ENCODE results near the gene MAD2L2. TPM values are rescaled to one million over a fixed set of nuclear protein-coding genes. Genes with fewer than 3 reads are reported as not detected.

The MAD2L2 gene
- total RNA-seq (10 to 100 TPM; 22.4 to 28.5 (median 24.0) TPM), total RNA-seq (6.1 to 43.6 (median 17.6) reads per million in 29 experiments)
- 25.8 TPM for total RNA-seq (2013)

- Histone ChIP-seq H3K9me3 (no peaks in the 10 kb centered on the region), H3K27me3 (replicated peaks in 1 of 2; ENCODE audit: control insufficient read depth in 2 of 2, extremely low read depth in 1 of 2, insufficient read depth in 2 of 2, low read length in 1 of 2) (peaks cover 0 to 17% of the 10 kb centered on the region in 2 experiments), H3K27ac (ENCODE audit: low read length) (peak within 1 kb of the TSS; percentile 58), H3K4me1 (ENCODE audit: control insufficient read depth in 1 of 2, extremely low read depth in 1 of 2, insufficient read depth in 2 of 2, low read length in 2 of 2) (peaks cover 2 to 24% of the 10 kb centered on the region in 2 experiments), H3K36me3 (ENCODE audit: control insufficient read depth in 2 of 2, extremely low read depth in 1 of 2, insufficient read depth in 1 of 2, low read length in 1 of 2) (peaks cover 5% of the 10 kb centered on the region in 2 donors), H3K4me3 (ENCODE audit: control insufficient read depth in 1 of 2, extremely low read depth in 1 of 2, low read length in 1 of 2) (peak within 1 kb of the TSS; percentile 78 to 97)
- ChIA-PET CTCF (interaction anchor here in 1 of 2 donors (1.0 to 1.2 kb wide), 2 partner anchors 17 to 38 kb away, joined by 3 to 10 read pairs; partner anchors contain the start of gene FBXO6), POLR2A (no interaction called here)
- Mint-ChIP-seq H3K9me3 (no peaks in the 10 kb centered on the region), H3K27me3 (peaks cover 2 to 6% of the 10 kb centered on the region in 2 donors), H3K27ac (peak within 1 kb of the TSS; percentile 86 to 88), H3K4me1 (peaks cover 18 to 23% (median 19%) of the 10 kb centered on the region in 3 donors), H3K36me3 (no peaks in the 10 kb centered on the region), H3K4me3 (peak within 1 kb of the TSS; percentile 85 to 94 (median 87))
- peak; percentile 70 to 94 (median 85) for DNase-seq
- 0% methylated on average over 70 of the region's 71 CpGs for WGBS (ENCODE audit: insufficient coverage)
- peak; percentile 89 to 94 (median 92) for ATAC-seq (replicated peaks in 1 of 4)
Observed at GRCh38 chr1:11681071-11681771, at the start of gene MAD2L2. TSS of gene MAD2L2 (minus strand) at chr1:11681148. CDS start at chr1:11680601, 547 bp downstream.

GRCh38 chr1:11730429-11730891 is 49.5 kb upstream of the MAD2L2 start:
- Histone ChIP-seq H3K4me3 (ENCODE audit: control insufficient read depth in 1 of 2, extremely low read depth in 1 of 2, low read length in 1 of 2) (peak overlapping the region; percentile 27 to 56), H3K4me1 (ENCODE audit: control insufficient read depth in 1 of 2, extremely low read depth in 1 of 2, insufficient read depth in 2 of 2, low read length in 2 of 2) (peaks cover 32 to 52% of the 10 kb centered on the region in 2 experiments), H3K36me3 (ENCODE audit: control insufficient read depth in 2 of 2, extremely low read depth in 1 of 2, insufficient read depth in 1 of 2, low read length in 1 of 2) (no peaks in the 10 kb centered on the region), H3K27ac (ENCODE audit: low read length) (peak overlapping the region; percentile 70), H3K27me3 (replicated peaks in 1 of 2; ENCODE audit: control insufficient read depth in 2 of 2, extremely low read depth in 1 of 2, insufficient read depth in 2 of 2, low read length in 1 of 2) (no peaks in the 10 kb centered on the region), H3K9me3 (no peaks in the 10 kb centered on the region)
- DNase-seq (peak in 29 of 35 experiments; percentile 11 to 77 (median 31)), ATAC-seq (replicated peaks in 1 of 4) (peak; percentile 82 to 95 (median 89))
- H3K4me3 Mint-ChIP-seq = peak overlapping the region; percentile 67 to 88 (median 72)
- peak overlapping the region; percentile 91 to 93 for H3K27ac Mint-ChIP-seq
- no peaks in the 10 kb centered on the region for H3K27me3 Mint-ChIP-seq
- no peaks in the 10 kb centered on the region for H3K9me3 Mint-ChIP-seq
- H3K4me1 Mint-ChIP-seq = peaks cover 49 to 56% (median 53%) of the 10 kb centered on the region in 3 donors
- POLR2A ChIA-PET = interaction anchor here in 1 of 2 donors (0.5 to 0.6 kb wide), 2 partner anchors 441 to 876 kb away, joined by 3 read pairs; no protein-coding TSS in a partner anchor
- H3K36me3 Mint-ChIP-seq = no peaks in the 10 kb centered on the region
- WGBS (ENCODE audit: insufficient coverage) = 33% methylated on average over 3 of the region's 5 CpGs
- CTCF ChIA-PET = interaction anchor here in 1 of 2 donors (0.6 to 2.0 kb wide), 2 partner anchors 10 to 20 kb away, joined by 3 to 12 read pairs; no protein-coding TSS in a partner anchor

- DNase-seq (no peak), ATAC-seq (replicated peaks in 1 of 4) (peak; percentile 21 to 51 (median 46))
- Histone ChIP-seq H3K4me3 (ENCODE audit: control insufficient read depth in 1 of 2, extremely low read depth in 1 of 2, low read length in 1 of 2) (peak overlapping the region; percentile 27 to 56), H3K27me3 (replicated peaks in 1 of 2; ENCODE audit: control insufficient read depth in 2 of 2, extremely low read depth in 1 of 2, insufficient read depth in 2 of 2, low read length in 1 of 2) (no peaks in the 10 kb centered on the region), H3K4me1 (ENCODE audit: control insufficient read depth in 1 of 2, extremely low read depth in 1 of 2, insufficient read depth in 2 of 2, low read length in 2 of 2) (peaks cover 32 to 55% of the 10 kb centered on the region in 2 experiments), H3K27ac (ENCODE audit: low read length) (peak overlapping the region; percentile 70), H3K36me3 (ENCODE audit: control insufficient read depth in 2 of 2, extremely low read depth in 1 of 2, insufficient read depth in 1 of 2, low read length in 1 of 2) (no peaks in the 10 kb centered on the region), H3K9me3 (no peaks in the 10 kb centered on the region)
- CTCF ChIA-PET = interaction anchor here in 1 of 2 donors (2.0 kb wide), 1 partner anchor 10 kb away, joined by 12 read pairs; no protein-coding TSS in a partner anchor
- peak overlapping the region; percentile 67 to 88 (median 72) for H3K4me3 Mint-ChIP-seq
- WGBS (ENCODE audit: insufficient coverage) = 39% methylated on average over 16 of the region's 26 CpGs
- no peaks in the 10 kb centered on the region for H3K9me3 Mint-ChIP-seq
- peak overlapping the region; percentile 91 to 93 for H3K27ac Mint-ChIP-seq
- no peaks in the 10 kb centered on the region for H3K27me3 Mint-ChIP-seq
- H3K36me3 Mint-ChIP-seq = no peaks in the 10 kb centered on the region
- POLR2A ChIA-PET = no interaction called here
- peaks cover 48 to 56% (median 56%) of the 10 kb centered on the region in 3 donors for H3K4me1 Mint-ChIP-seq
Observed at GRCh38 chr1:11729498-11730428, 48.8 kb upstream of the MAD2L2 start.

GRCh38 chr1:11729155-11729497 is 48.2 kb upstream of the MAD2L2 start:
- POLR2A ChIA-PET = no interaction called here
- WGBS (ENCODE audit: insufficient coverage) = 99% methylated on average over 11 of the region's 11 CpGs
- ATAC-seq (replicated peaks in 1 of 4) (no peak), DNase-seq (no peak)
- no peaks in the 10 kb centered on the region for H3K36me3 Mint-ChIP-seq
- H3K27me3 Mint-ChIP-seq = no peaks in the 10 kb centered on the region
- H3K4me1 ChIP-seq (ENCODE audit: control insufficient read depth in 1 of 2, extremely low read depth in 1 of 2, insufficient read depth in 2 of 2, low read length in 2 of 2) = peaks cover 32 to 55% of the 10 kb centered on the region in 2 experiments
- peak overlapping the region in 1 of 2 donors; percentile 48 for H3K27ac Mint-ChIP-seq
- no peaks in the 10 kb centered on the region for H3K27me3 ChIP-seq (replicated peaks in 1 of 2; ENCODE audit: control insufficient read depth in 2 of 2, extremely low read depth in 1 of 2, insufficient read depth in 2 of 2, low read length in 1 of 2)
- no peaks in the 10 kb centered on the region for H3K9me3 Mint-ChIP-seq
- no peaks in the 10 kb centered on the region for H3K36me3 ChIP-seq (ENCODE audit: control insufficient read depth in 2 of 2, extremely low read depth in 1 of 2, insufficient read depth in 1 of 2, low read length in 1 of 2)
- peaks cover 48 to 59% (median 56%) of the 10 kb centered on the region in 3 donors for H3K4me1 Mint-ChIP-seq
- no peak overlapping the region for H3K4me3 ChIP-seq (ENCODE audit: control insufficient read depth in 1 of 2, extremely low read depth in 1 of 2, low read length in 1 of 2)
- H3K4me3 Mint-ChIP-seq = peak overlapping the region in 1 of 3 donors; percentile 88
- H3K27ac ChIP-seq (ENCODE audit: low read length) = peak overlapping the region; percentile 15
- H3K9me3 ChIP-seq = no peaks in the 10 kb centered on the region
- CTCF ChIA-PET = no interaction called here

GRCh38 chr1:11728126-11728806 is 47.3 kb upstream of the MAD2L2 start:
- Mint-ChIP-seq H3K36me3 (no peaks in the 10 kb centered on the region), H3K9me3 (no peaks in the 10 kb centered on the region), H3K27ac (no peak overlapping the region), H3K4me3 (no peak overlapping the region), H3K27me3 (no peaks in the 10 kb centered on the region), H3K4me1 (peaks cover 48 to 58% (median 54%) of the 10 kb centered on the region in 3 donors)
- ChIA-PET CTCF (no interaction called here), POLR2A (no interaction called here)
- H3K36me3 ChIP-seq (ENCODE audit: control insufficient read depth in 2 of 2, extremely low read depth in 1 of 2, insufficient read depth in 1 of 2, low read length in 1 of 2) = no peaks in the 10 kb centered on the region
- no peak for ATAC-seq (replicated peaks in 1 of 4)
- no peak overlapping the region for H3K27ac ChIP-seq (ENCODE audit: low read length)
- no peaks in the 10 kb centered on the region for H3K27me3 ChIP-seq (replicated peaks in 1 of 2; ENCODE audit: control insufficient read depth in 2 of 2, extremely low read depth in 1 of 2, insufficient read depth in 2 of 2, low read length in 1 of 2)
- WGBS (ENCODE audit: insufficient coverage) = 100% methylated on average over 4 of the region's 4 CpGs
- no peak overlapping the region for H3K4me3 ChIP-seq (ENCODE audit: control insufficient read depth in 1 of 2, extremely low read depth in 1 of 2, low read length in 1 of 2)
- H3K9me3 ChIP-seq = no peaks in the 10 kb centered on the region
- peaks cover 32 to 55% of the 10 kb centered on the region in 2 experiments for H3K4me1 ChIP-seq (ENCODE audit: control insufficient read depth in 1 of 2, extremely low read depth in 1 of 2, insufficient read depth in 2 of 2, low read length in 2 of 2)
- no peak for DNase-seq
